ENCODE results near the gene DNAAF2.

DNAAF2 gene

GRCh38 chr14:49598485-49599300, 36.4 kb downstream of the DNAAF2 start, which contains the start of gene LRR1:
LRR1 (plus strand) TSS chr14:49598940; CDS start chr14:49599021, 81 bp downstream.
- DNase-seq (ENCODE audit: low spot score) = peak; percentile 85
- TF ChIP-seq CTCF (IDR thresholded peaks at IDR 0.05; ENCODE audit: extremely low read depth, missing control alignments) = no peak

GRCh38 chr14:49598189-49598484, 36.9 kb downstream of the DNAAF2 start:
- no peak for TF ChIP-seq CTCF (IDR thresholded peaks at IDR 0.05; ENCODE audit: extremely low read depth, missing control alignments)
- peak; percentile 34 for DNase-seq (ENCODE audit: low spot score)

GRCh38 chr14:49594347-49595091, 40.5 kb downstream of the DNAAF2 start:
- no peak for TF ChIP-seq CTCF (IDR thresholded peaks at IDR 0.05; ENCODE audit: extremely low read depth, missing control alignments)
- peak; percentile 42 for DNase-seq (ENCODE audit: low spot score)

GRCh38 chr14:49593016-49593415, 42.0 kb downstream of the DNAAF2 start:
- no peak for DNase-seq (ENCODE audit: low spot score)

GRCh38 chr14:49589387-49589786, 45.7 kb downstream of the DNAAF2 start:
- TF ChIP-seq CTCF (IDR thresholded peaks at IDR 0.05; ENCODE audit: extremely low read depth, missing control alignments) = no peak

More at GRCh38 chr14:49593016-49593415, 42.0 kb downstream of the DNAAF2 start:
- TF ChIP-seq CTCF (IDR thresholded peaks at IDR 0.05; ENCODE audit: extremely low read depth, missing control alignments) = no peak

GRCh38 chr14:49586673-49587460, 48.2 kb downstream of the DNAAF2 start:
- peak; percentile 32 for DNase-seq (ENCODE audit: low spot score)
- peak; percentile 66 for TF ChIP-seq CTCF (IDR thresholded peaks at IDR 0.05; ENCODE audit: extremely low read depth, missing control alignments)

More at GRCh38 chr14:49589387-49589786, 45.7 kb downstream of the DNAAF2 start:
- no peak for DNase-seq (ENCODE audit: low spot score)
